ENCODE data around the gene NEURL1. TPM values are rescaled to one million over a fixed set of nuclear protein-coding genes. Genes with fewer than 3 reads are reported as not detected.

Gene NEURL1
- total and polyA plus RNA-seq, 2 donors (not counting 3 experiments of a cell fraction or from before 2014, with no cell fraction given): 0.06 to 0.22 TPM

DNA sequence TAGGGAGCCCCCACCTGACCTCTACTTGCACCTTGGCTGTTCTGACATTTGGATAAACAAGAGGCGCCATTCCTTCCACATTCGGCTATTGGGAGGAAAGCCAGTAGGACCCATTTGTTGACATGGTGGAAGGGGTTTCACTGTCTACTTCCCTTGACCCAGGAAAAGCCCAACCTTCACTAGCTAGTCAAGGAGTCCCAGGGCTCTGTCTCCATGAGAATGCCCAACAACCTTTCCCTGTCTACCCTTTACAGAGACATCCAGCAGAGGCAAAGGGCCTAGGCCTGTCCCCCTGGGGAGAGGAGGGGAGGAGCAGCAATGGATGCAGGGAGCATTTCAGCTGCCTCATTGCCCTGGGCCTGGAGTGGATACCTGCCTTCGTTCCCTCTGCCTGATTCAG lies 136.1 kb downstream of the NEURL1 start:
- no peak overlapping the region for H3K27ac ChIP-seq (ENCODE audit: insufficient read depth, low read depth, low read length)
- no peaks in the 10 kb centered on the region for H3K79me2 ChIP-seq (ENCODE audit: control insufficient read depth, insufficient read depth, low read length)
- BruUV-seq (replicated peaks): no TSS peak
- dilution Hi-C loops (cut with MboI; ENCODE audit: extremely low pct_ligation_motif_present, low sequenced_read_pairs) (no loop called here), intact Hi-C loops (cut with micrococcal nuclease) (no loop called here)
- FAIRE-seq (no peak), DNase-seq (ENCODE audit: low read depth, low spot score) (no peak)
- no peaks in the 10 kb centered on the region for H3K9me3 ChIP-seq (replicated peaks; ENCODE audit: control insufficient read depth, insufficient read depth, low read length)
- no peaks in the 10 kb centered on the region for H3K27me3 ChIP-seq (ENCODE audit: control insufficient read depth in 2 of 2, insufficient read depth in 2 of 2, low read length in 2 of 2)
- TF ChIP-seq EZH2 (IDR thresholded peaks at IDR 0.05; ENCODE audit: borderline replicate concordance, low read depth, low read length, severe bottlenecking) (no peak), POLR2A (IDR thresholded peaks at IDR 0.05; ENCODE audit: low read depth, low read length) (no peak), POLR2AphosphoS5 (IDR thresholded peaks at IDR 0.05; ENCODE audit: insufficient read depth, low read depth, low read length) (no peak), JUN (IDR thresholded peaks at IDR 0.05; ENCODE audit: borderline replicate concordance, insufficient read depth, insufficient read length, low read depth) (no peak), FOS (IDR thresholded peaks at IDR 0.05; ENCODE audit: borderline replicate concordance, insufficient read depth, low read length) (no peak)
- TF ChIP-seq, protein P1, sequence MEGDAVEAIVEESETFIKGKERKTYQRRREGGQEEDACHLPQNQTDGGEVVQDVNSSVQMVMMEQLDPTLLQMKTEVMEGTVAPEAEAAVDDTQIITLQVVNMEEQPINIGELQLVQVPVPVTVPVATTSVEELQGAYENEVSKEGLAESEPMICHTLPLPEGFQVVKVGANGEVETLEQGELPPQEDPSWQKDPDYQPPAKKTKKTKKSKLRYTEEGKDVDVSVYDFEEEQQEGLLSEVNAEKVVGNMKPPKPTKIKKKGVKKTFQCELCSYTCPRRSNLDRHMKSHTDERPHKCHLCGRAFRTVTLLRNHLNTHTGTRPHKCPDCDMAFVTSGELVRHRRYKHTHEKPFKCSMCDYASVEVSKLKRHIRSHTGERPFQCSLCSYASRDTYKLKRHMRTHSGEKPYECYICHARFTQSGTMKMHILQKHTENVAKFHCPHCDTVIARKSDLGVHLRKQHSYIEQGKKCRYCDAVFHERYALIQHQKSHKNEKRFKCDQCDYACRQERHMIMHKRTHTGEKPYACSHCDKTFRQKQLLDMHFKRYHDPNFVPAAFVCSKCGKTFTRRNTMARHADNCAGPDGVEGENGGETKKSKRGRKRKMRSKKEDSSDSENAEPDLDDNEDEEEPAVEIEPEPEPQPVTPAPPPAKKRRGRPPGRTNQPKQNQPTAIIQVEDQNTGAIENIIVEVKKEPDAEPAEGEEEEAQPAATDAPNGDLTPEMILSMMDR (IDR thresholded peaks at IDR 0.05; ENCODE audit: extremely low read depth in 1 of 2, insufficient read depth in 1 of 2, low read depth in 1 of 2, low read length in 2 of 2): no peak
- H2AFZ ChIP-seq (ENCODE audit: low read depth, low read length): no peak overlapping the region
- H3K9me1 ChIP-seq (replicated peaks; ENCODE audit: control insufficient read depth, extremely low read depth, insufficient read depth, low read length): no peaks in the 10 kb centered on the region
- no peak overlapping the region for H3K9ac ChIP-seq (replicated peaks; ENCODE audit: extremely low read depth, insufficient read depth, low read length)
- H3K4me1 ChIP-seq (ENCODE audit: control insufficient read depth, extremely low read depth, insufficient read depth, low read length): no peaks in the 10 kb centered on the region
- CTCF ChIA-PET: no interaction called here
- POLR2A ChIA-PET: no interaction called here
- no peaks in the 10 kb centered on the region for H4K20me1 ChIP-seq (replicated peaks; ENCODE audit: control insufficient read depth, extremely low read depth, insufficient read depth, low read length)
- H3K4me3 ChIP-seq (replicated peaks in 1 of 3; ENCODE audit: insufficient read depth in 1 of 3, low read depth in 1 of 3, low read length in 3 of 3): no peak overlapping the region
- H3K36me3 ChIP-seq (ENCODE audit: control insufficient read depth in 2 of 2, extremely low read depth in 1 of 2, insufficient read depth in 2 of 2, low read length in 2 of 2): no peaks in the 10 kb centered on the region
- H3K4me2 ChIP-seq (ENCODE audit: insufficient read depth, low read length): no peak overlapping the region

DNA sequence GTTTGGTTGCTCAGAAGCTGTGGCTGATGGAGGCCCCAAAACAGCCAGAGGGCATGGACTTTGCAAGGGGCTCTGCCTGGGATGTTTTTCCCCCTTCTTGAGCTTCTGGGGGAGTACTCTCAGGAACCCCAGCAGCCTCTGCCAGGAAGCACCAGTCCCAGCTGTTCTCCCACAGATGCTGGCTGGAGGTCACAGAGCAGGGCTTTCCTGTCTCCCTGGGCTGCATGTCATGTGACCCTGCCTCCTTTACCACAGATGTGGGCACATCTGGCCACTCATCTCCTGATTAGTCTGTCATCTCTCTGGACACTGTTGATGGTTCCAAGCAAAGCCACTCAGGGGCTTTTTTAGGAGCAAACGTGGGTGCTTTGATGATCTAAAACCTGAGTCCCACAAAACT lies 136.7 kb downstream of the NEURL1 start:
- TF ChIP-seq EZH2 (IDR thresholded peaks at IDR 0.05; ENCODE audit: borderline replicate concordance, low read depth, low read length, severe bottlenecking) (no peak), GATA2 (IDR thresholded peaks at IDR 0.05; ENCODE audit: insufficient read depth, insufficient read length, low read depth, low read length) (no peak), FOS (IDR thresholded peaks at IDR 0.05; ENCODE audit: borderline replicate concordance, insufficient read depth, low read length) (no peak), MYC (IDR thresholded peaks at IDR 0.05; ENCODE audit: low read depth, low read length) (no peak), JUN (IDR thresholded peaks at IDR 0.05; ENCODE audit: borderline replicate concordance, insufficient read depth, insufficient read length, low read depth) (no peak), POLR2A (IDR thresholded peaks at IDR 0.05; ENCODE audit: low read depth, low read length) (no peak), POLR2AphosphoS5 (IDR thresholded peaks at IDR 0.05; ENCODE audit: insufficient read depth, low read depth, low read length) (no peak)
- TF ChIP-seq, protein P1 (IDR thresholded peaks at IDR 0.05; ENCODE audit: extremely low read depth in 1 of 2, insufficient read depth in 1 of 2, low read depth in 1 of 2, low read length in 2 of 2): no peak
- TF ChIP-seq, protein P2, sequence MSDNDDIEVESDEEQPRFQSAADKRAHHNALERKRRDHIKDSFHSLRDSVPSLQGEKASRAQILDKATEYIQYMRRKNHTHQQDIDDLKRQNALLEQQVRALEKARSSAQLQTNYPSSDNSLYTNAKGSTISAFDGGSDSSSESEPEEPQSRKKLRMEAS (IDR thresholded peaks at IDR 0.05; ENCODE audit: insufficient read depth, insufficient read length): no peak
- no peak overlapping the region for H3K9ac ChIP-seq (replicated peaks; ENCODE audit: extremely low read depth, insufficient read depth, low read length)
- CTCF ChIA-PET: interaction anchor here (1.1 to 1.3 kb wide), 2 partner anchors 36 to 83 kb away, joined by 3 to 4 read pairs; no protein-coding TSS in a partner anchor
- H4K20me1 ChIP-seq (replicated peaks; ENCODE audit: control insufficient read depth, extremely low read depth, insufficient read depth, low read length): no peaks in the 10 kb centered on the region
- H2AFZ ChIP-seq (ENCODE audit: low read depth, low read length): no peak overlapping the region
- no TSS peak for BruUV-seq (replicated peaks)
- FAIRE-seq (no peak), DNase-seq (ENCODE audit: low read depth, low spot score) (no peak)
- H3K4me2 ChIP-seq (ENCODE audit: insufficient read depth, low read length): no peak overlapping the region
- POLR2A ChIA-PET: no interaction called here
- no peaks in the 10 kb centered on the region for H3K27me3 ChIP-seq (ENCODE audit: control insufficient read depth in 2 of 2, insufficient read depth in 2 of 2, low read length in 2 of 2)
- no peak overlapping the region for H3K27ac ChIP-seq (ENCODE audit: insufficient read depth, low read depth, low read length)
- H3K36me3 ChIP-seq (ENCODE audit: control insufficient read depth in 2 of 2, extremely low read depth in 1 of 2, insufficient read depth in 2 of 2, low read length in 2 of 2): no peaks in the 10 kb centered on the region
- intact Hi-C loops (cut with micrococcal nuclease) (no loop called here), dilution Hi-C loops (cut with MboI; ENCODE audit: extremely low pct_ligation_motif_present, low sequenced_read_pairs) (no loop called here)
- no peaks in the 10 kb centered on the region for H3K4me1 ChIP-seq (ENCODE audit: control insufficient read depth, extremely low read depth, insufficient read depth, low read length)
- no peaks in the 10 kb centered on the region for H3K9me3 ChIP-seq (replicated peaks; ENCODE audit: control insufficient read depth, insufficient read depth, low read length)
- no peaks in the 10 kb centered on the region for H3K79me2 ChIP-seq (ENCODE audit: control insufficient read depth, insufficient read depth, low read length)
- H3K9me1 ChIP-seq (replicated peaks; ENCODE audit: control insufficient read depth, extremely low read depth, insufficient read depth, low read length): no peaks in the 10 kb centered on the region
- no peak overlapping the region for H3K4me3 ChIP-seq (replicated peaks in 1 of 3; ENCODE audit: insufficient read depth in 1 of 3, low read depth in 1 of 3, low read length in 3 of 3)

All from endothelial cell of umbilical vein (primary cell).